ENCODE data around the gene ABI1. TPM values are rescaled to one million over a fixed set of nuclear protein-coding genes. Genes with fewer than 3 reads are reported as not detected.

ABI1 gene
- total RNA-seq, 1 donor from 2014 or later: 67.5 TPM

DNA sequence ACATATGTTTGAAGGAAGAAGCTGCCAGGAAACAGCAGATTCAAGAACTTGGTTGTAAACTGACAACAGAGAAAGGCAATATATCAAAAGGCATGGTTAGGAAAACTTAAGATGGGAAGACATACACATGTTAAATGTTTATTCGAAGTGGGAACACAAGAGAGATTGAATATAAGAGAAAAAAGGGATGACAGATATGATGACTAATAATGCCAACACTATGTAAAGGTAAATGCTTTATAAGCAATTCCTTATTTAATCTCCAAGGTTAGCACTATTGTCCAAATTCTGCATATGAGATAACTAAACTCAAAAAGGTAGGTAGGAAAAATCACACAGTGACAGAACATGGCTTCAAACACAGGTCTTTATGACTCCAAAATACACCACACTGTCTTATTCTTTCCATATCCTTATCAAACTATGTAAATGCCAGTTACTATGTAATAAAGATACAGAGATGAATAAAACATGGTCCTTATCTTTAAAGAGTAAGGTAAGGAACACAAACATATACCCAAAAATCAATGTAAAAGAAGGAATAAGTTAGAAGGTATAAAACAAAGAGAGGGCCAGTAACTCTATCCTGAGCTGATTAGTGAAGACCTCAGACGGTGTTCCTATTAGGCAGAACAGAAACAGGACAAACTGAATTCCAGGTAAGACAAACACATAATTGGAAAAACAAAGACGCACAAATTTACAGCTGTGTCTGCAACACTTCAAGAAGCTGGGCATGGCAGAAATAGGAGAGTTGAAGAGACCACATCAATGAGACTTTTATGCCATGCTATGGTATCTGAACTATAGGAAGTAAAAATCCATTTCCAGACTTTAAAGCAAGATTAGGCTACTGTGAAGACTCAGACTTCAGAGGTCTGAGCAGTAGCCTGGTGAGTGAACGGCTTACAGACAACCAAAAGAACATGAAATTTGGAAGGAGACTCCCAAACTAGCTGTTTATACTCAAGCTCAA, 56.1 kb downstream of the ABI1 start:
- peaks cover 45% of the 10 kb centered on the region for H3K4me1 Mint-ChIP-seq (ENCODE audit: unreplicated experiment)
- H3K36me3 Mint-ChIP-seq (ENCODE audit: low read depth, unreplicated experiment): no peaks in the 10 kb centered on the region
- peak overlapping the region; percentile 65 for H3K27ac Mint-ChIP-seq (ENCODE audit: unreplicated experiment)
- TF ChIP-seq CTCF (IDR thresholded peaks at IDR 0.05; ENCODE audit: unreplicated experiment): no peak
- H3K4me3 Mint-ChIP-seq (ENCODE audit: unreplicated experiment): no peak overlapping the region
- DNase-seq (ENCODE audit: low spot score): no peak
- H3K9me3 Mint-ChIP-seq (ENCODE audit: unreplicated experiment): no peaks in the 10 kb centered on the region
- H3K27me3 Mint-ChIP-seq (ENCODE audit: unreplicated experiment): no peaks in the 10 kb centered on the region

DNA sequence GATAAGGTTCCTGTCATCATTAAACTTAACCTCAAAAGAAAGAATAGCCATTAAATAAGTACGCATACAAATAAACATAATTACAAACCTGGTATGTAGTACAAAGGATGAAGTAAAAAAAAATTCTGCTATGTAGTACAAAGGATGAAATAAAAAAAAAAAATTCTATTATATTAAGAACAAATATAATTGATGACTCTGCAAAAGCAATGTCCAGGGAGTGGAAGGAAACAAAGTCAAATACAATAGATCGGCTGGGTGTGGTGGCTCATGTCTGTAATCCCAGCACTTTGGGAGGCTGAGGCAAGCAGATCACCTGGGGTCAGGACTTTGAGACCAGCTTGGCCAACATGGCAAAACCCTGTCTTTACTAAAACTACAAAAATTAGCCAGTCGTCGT, 56.9 kb downstream of the ABI1 start:
- Mint-ChIP-seq H3K4me1 (ENCODE audit: unreplicated experiment) (peaks cover 45% of the 10 kb centered on the region), H3K4me3 (ENCODE audit: unreplicated experiment) (no peak overlapping the region)

GRCh38 chr10:26802527-26802926, 58.2 kb downstream of the ABI1 start:
- H3K9me3 Mint-ChIP-seq (ENCODE audit: unreplicated experiment): no peaks in the 10 kb centered on the region
- H3K4me3 Mint-ChIP-seq (ENCODE audit: unreplicated experiment): no peak overlapping the region
- TF ChIP-seq CTCF (IDR thresholded peaks at IDR 0.05; ENCODE audit: unreplicated experiment): no peak
- DNase-seq (ENCODE audit: low spot score): no peak
- H3K36me3 Mint-ChIP-seq (ENCODE audit: low read depth, unreplicated experiment): no peaks in the 10 kb centered on the region
- H3K4me1 Mint-ChIP-seq (ENCODE audit: unreplicated experiment): peaks cover 45% of the 10 kb centered on the region
- peaks cover 2% of the 10 kb centered on the region for H3K27me3 Mint-ChIP-seq (ENCODE audit: unreplicated experiment)
- H3K27ac Mint-ChIP-seq (ENCODE audit: unreplicated experiment): peak overlapping the region; percentile 85

More for the DNA sequence above, 56.9 kb downstream of the ABI1 start:
- DNase-seq (ENCODE audit: low spot score): no peak
- Mint-ChIP-seq H3K27ac (ENCODE audit: unreplicated experiment) (peak overlapping the region; percentile 19), H3K9me3 (ENCODE audit: unreplicated experiment) (no peaks in the 10 kb centered on the region), H3K36me3 (ENCODE audit: low read depth, unreplicated experiment) (no peaks in the 10 kb centered on the region), H3K27me3 (ENCODE audit: unreplicated experiment) (no peaks in the 10 kb centered on the region)
- TF ChIP-seq CTCF (IDR thresholded peaks at IDR 0.05; ENCODE audit: unreplicated experiment): no peak

- DNase-seq (ENCODE audit: low spot score): no peak
- Mint-ChIP-seq H3K36me3 (ENCODE audit: low read depth, unreplicated experiment) (no peaks in the 10 kb centered on the region), H3K9me3 (ENCODE audit: unreplicated experiment) (no peaks in the 10 kb centered on the region), H3K27me3 (ENCODE audit: unreplicated experiment) (peaks cover 5% of the 10 kb centered on the region), H3K27ac (ENCODE audit: unreplicated experiment) (no peak overlapping the region), H3K4me1 (ENCODE audit: unreplicated experiment) (peaks cover 45% of the 10 kb centered on the region), H3K4me3 (ENCODE audit: unreplicated experiment) (no peak overlapping the region)
- TF ChIP-seq CTCF (IDR thresholded peaks at IDR 0.05; ENCODE audit: unreplicated experiment): no peak
Measured at GRCh38 chr10:26801831-26802230, 58.9 kb downstream of the ABI1 start.

GRCh38 chr10:26801274-26801673, 59.5 kb downstream of the ABI1 start:
- DNase-seq (ENCODE audit: low spot score): no peak
- Mint-ChIP-seq H3K27me3 (ENCODE audit: unreplicated experiment) (peaks cover 5% of the 10 kb centered on the region), H3K36me3 (ENCODE audit: low read depth, unreplicated experiment) (no peaks in the 10 kb centered on the region), H3K9me3 (ENCODE audit: unreplicated experiment) (no peaks in the 10 kb centered on the region), H3K4me1 (ENCODE audit: unreplicated experiment) (peaks cover 42% of the 10 kb centered on the region), H3K27ac (ENCODE audit: unreplicated experiment) (no peak overlapping the region), H3K4me3 (ENCODE audit: unreplicated experiment) (no peak overlapping the region)
- TF ChIP-seq CTCF (IDR thresholded peaks at IDR 0.05; ENCODE audit: unreplicated experiment): no peak
